D721Med (cell line): ENCODE data around the gene LRP1-AS.

Source experiments
- DNase-seq: peaks from one replicate; pipeline ENCODE4 v3.0.0; 2011; ENCODE audit warnings: low spot score; ENCODE audit not compliant: insufficient read length
- FAIRE-seq: peaks from 2 replicates; lab custom pipeline; 2011; peaks lifted over from hg19 to GRCh38; lab: Jason Lieb, UNC
- CTCF ChIP-seq: IDR thresholded peaks from 2 replicates; pipeline ENCODE4 v1.5.1; 2012; ENCODE audit warnings: mild to moderate bottlenecking, control low read depth; ENCODE audit not compliant: insufficient read depth; ENCODE audit errors: missing control alignments

Gene LRP1-AS

GRCh38 chr12:57135527-57136326 is 11.7 kb downstream of the LRP1-AS start:
- no peak for TF ChIP-seq CTCF
- FAIRE-seq, result no peak

GRCh38 chr12:57134949-57135348 is 12.5 kb downstream of the LRP1-AS start:
- DNase-seq, result no peak
- TF ChIP-seq CTCF, result no peak
- FAIRE-seq, result no peak

More at GRCh38 chr12:57135527-57136326, 11.7 kb downstream of the LRP1-AS start:
- no peak for DNase-seq

DNA sequence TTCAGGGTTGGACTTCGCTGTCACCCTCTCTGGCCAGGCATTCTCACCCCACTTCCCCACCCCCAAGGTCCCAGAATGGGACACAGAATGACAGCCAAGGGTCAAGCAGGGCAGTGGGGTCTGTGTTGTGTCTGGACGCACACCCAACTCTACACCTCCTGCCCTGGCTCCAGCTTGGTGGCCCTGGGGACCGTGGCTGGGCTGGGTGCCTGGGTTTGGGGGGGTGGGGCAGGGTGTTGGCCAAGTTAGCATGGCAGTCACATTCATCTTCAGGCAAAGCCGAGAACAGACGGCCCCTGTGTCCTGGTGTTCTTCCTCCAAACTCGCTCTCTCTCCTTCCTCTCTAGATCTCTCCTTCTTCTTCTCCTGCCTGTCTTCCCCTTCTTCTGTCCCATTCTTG is 13.5 kb downstream of the LRP1-AS start:
- FAIRE-seq (no peak), DNase-seq (no peak)
- no peak for TF ChIP-seq CTCF

GRCh38 chr12:57133013-57133569 is 14.3 kb downstream of the LRP1-AS start:
- DNase-seq (no peak), FAIRE-seq (no peak)
- no peak for TF ChIP-seq CTCF

- FAIRE-seq (no peak), DNase-seq (no peak)
- TF ChIP-seq CTCF, result no peak
These were observed 15.3 kb downstream of the LRP1-AS start for GRCh38 chr12:57131896-57132744.

GRCh38 chr12:57130941-57131340 is 16.5 kb downstream of the LRP1-AS start:
- FAIRE-seq, result no peak
- TF ChIP-seq CTCF, result no peak
- no peak for DNase-seq
